ENCODE data around the gene DUSP5. TPM values are rescaled to one million over a fixed set of nuclear protein-coding genes. Genes with fewer than 3 reads are reported as not detected.

The DUSP5 gene
- total and polyA plus RNA-seq, 10 of the 15 experiments (the other 5 are each of a cell fraction or from before 2014, with no cell fraction given) = 2.1 to 95.9 (median 23.4) TPM

DNA sequence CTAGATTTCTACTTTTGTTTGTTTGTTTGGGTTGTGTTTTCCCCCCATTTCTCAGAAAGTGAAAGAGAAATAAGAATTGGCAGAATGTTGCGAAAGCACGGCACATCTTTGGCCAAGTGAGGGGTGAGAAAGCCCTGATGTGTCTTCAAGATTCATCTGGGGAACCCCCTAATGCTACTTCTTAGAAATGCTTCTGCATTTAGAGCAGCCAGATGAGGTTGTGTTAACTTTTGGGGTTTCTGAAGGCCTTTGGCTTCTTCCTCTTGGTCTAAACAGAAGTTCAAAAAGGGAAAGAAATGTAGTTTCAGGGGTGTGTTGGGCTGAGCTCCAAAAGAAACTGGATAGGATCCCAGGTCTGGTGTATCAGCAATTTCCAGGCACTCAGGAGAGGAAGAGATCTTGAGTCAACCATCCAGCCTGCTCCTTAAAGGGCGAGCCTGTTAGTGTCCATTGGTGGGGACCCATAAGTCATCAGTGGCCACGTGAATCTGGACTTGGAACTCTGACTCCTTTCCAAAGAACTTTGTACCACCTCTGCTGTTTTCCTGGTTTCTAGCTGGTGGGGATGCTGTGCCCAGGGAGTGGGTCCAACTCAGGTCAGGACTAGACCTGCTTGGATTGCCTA, 6.5 kb downstream of the DUSP5 start (continued):
- TF ChIP-seq, protein P1, sequence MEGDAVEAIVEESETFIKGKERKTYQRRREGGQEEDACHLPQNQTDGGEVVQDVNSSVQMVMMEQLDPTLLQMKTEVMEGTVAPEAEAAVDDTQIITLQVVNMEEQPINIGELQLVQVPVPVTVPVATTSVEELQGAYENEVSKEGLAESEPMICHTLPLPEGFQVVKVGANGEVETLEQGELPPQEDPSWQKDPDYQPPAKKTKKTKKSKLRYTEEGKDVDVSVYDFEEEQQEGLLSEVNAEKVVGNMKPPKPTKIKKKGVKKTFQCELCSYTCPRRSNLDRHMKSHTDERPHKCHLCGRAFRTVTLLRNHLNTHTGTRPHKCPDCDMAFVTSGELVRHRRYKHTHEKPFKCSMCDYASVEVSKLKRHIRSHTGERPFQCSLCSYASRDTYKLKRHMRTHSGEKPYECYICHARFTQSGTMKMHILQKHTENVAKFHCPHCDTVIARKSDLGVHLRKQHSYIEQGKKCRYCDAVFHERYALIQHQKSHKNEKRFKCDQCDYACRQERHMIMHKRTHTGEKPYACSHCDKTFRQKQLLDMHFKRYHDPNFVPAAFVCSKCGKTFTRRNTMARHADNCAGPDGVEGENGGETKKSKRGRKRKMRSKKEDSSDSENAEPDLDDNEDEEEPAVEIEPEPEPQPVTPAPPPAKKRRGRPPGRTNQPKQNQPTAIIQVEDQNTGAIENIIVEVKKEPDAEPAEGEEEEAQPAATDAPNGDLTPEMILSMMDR (IDR thresholded peaks at IDR 0.05 in 2 of 3, conservative IDR thresholded peaks at IDR 0.05 in 1 of 3; ENCODE audit: control insufficient read depth in 2 of 3, extremely low read depth in 1 of 3, insufficient read depth in 1 of 3, low read depth in 3 of 3, low read length in 3 of 3) = no peak
- TF ChIP-seq ATF7 (IDR thresholded peaks at IDR 0.05; ENCODE audit: low read depth) (peak; percentile 82), CHD1 (IDR thresholded peaks at IDR 0.05; ENCODE audit: low read depth, low read length) (no peak), ZNF274 (IDR thresholded peaks at IDR 0.05; ENCODE audit: insufficient read depth, insufficient read length) (no peak), WRNIP1 (IDR thresholded peaks at IDR 0.05; ENCODE audit: borderline replicate concordance, low read depth, low read length) (0 out of 2 replicates have a peak, but pooled peaks have one; percentile 53), ASH2L (IDR thresholded peaks at IDR 0.05; ENCODE audit: borderline replicate concordance, low read depth) (0 out of 2 replicates have a peak, but pooled peaks have one; percentile 44), HCFC1 (IDR thresholded peaks at IDR 0.05; ENCODE audit: low read length) (no peak), SP1 (IDR thresholded peaks at IDR 0.05; ENCODE audit: low read depth, low read length) (no peak), KLF5 (IDR thresholded peaks at IDR 0.05; ENCODE audit: partially characterized antibody) (no peak), ZSCAN29 (IDR thresholded peaks at IDR 0.05) (no peak), CEBPB (IDR thresholded peaks at IDR 0.05; ENCODE audit: borderline replicate concordance in 1 of 2, low read depth in 2 of 2, low read length in 2 of 2) (peak in 1 of 2 experiments; percentile 94; a peak in 2 of 4 replicates), SIN3A (IDR thresholded peaks at IDR 0.05; ENCODE audit: low read depth, low read length) (no peak)
- TF ChIP-seq, protein P2, sequence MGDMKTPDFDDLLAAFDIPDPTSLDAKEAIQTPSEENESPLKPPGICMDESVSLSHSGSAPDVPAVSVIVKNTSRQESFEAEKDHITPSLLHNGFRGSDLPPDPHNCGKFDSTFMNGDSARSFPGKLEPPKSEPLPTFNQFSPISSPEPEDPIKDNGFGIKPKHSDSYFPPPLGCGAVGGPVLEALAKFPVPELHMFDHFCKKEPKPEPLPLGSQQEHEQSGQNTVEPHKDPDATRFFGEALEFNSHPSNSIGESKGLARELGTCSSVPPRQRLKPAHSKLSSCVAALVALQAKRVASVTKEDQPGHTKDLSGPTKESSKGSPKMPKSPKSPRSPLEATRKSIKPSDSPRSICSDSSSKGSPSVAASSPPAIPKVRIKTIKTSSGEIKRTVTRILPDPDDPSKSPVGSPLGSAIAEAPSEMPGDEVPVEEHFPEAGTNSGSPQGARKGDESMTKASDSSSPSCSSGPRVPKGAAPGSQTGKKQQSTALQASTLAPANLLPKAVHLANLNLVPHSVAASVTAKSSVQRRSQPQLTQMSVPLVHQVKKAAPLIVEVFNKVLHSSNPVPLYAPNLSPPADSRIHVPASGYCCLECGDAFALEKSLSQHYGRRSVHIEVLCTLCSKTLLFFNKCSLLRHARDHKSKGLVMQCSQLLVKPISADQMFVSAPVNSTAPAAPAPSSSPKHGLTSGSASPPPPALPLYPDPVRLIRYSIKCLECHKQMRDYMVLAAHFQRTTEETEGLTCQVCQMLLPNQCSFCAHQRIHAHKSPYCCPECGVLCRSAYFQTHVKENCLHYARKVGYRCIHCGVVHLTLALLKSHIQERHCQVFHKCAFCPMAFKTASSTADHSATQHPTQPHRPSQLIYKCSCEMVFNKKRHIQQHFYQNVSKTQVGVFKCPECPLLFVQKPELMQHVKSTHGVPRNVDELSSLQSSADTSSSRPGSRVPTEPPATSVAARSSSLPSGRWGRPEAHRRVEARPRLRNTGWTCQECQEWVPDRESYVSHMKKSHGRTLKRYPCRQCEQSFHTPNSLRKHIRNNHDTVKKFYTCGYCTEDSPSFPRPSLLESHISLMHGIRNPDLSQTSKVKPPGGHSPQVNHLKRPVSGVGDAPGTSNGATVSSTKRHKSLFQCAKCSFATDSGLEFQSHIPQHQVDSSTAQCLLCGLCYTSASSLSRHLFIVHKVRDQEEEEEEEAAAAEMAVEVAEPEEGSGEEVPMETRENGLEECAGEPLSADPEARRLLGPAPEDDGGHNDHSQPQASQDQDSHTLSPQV (IDR thresholded peaks at IDR 0.05) = no peak
- TF ChIP-seq, protein P3, sequence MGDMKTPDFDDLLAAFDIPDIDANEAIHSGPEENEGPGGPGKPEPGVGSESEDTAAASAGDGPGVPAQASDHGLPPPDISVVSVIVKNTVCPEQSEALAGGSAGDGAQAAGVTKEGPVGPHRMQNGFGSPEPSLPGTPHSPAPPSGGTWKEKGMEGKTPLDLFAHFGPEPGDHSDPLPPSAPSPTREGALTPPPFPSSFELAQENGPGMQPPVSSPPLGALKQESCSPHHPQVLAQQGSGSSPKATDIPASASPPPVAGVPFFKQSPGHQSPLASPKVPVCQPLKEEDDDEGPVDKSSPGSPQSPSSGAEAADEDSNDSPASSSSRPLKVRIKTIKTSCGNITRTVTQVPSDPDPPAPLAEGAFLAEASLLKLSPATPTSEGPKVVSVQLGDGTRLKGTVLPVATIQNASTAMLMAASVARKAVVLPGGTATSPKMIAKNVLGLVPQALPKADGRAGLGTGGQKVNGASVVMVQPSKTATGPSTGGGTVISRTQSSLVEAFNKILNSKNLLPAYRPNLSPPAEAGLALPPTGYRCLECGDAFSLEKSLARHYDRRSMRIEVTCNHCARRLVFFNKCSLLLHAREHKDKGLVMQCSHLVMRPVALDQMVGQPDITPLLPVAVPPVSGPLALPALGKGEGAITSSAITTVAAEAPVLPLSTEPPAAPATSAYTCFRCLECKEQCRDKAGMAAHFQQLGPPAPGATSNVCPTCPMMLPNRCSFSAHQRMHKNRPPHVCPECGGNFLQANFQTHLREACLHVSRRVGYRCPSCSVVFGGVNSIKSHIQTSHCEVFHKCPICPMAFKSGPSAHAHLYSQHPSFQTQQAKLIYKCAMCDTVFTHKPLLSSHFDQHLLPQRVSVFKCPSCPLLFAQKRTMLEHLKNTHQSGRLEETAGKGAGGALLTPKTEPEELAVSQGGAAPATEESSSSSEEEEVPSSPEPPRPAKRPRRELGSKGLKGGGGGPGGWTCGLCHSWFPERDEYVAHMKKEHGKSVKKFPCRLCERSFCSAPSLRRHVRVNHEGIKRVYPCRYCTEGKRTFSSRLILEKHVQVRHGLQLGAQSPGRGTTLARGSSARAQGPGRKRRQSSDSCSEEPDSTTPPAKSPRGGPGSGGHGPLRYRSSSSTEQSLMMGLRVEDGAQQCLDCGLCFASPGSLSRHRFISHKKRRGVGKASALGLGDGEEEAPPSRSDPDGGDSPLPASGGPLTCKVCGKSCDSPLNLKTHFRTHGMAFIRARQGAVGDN (IDR thresholded peaks at IDR 0.05) = peak; percentile 60; the same call in 1 of the 2 replicates
- TF ChIP-seq, protein P4, sequence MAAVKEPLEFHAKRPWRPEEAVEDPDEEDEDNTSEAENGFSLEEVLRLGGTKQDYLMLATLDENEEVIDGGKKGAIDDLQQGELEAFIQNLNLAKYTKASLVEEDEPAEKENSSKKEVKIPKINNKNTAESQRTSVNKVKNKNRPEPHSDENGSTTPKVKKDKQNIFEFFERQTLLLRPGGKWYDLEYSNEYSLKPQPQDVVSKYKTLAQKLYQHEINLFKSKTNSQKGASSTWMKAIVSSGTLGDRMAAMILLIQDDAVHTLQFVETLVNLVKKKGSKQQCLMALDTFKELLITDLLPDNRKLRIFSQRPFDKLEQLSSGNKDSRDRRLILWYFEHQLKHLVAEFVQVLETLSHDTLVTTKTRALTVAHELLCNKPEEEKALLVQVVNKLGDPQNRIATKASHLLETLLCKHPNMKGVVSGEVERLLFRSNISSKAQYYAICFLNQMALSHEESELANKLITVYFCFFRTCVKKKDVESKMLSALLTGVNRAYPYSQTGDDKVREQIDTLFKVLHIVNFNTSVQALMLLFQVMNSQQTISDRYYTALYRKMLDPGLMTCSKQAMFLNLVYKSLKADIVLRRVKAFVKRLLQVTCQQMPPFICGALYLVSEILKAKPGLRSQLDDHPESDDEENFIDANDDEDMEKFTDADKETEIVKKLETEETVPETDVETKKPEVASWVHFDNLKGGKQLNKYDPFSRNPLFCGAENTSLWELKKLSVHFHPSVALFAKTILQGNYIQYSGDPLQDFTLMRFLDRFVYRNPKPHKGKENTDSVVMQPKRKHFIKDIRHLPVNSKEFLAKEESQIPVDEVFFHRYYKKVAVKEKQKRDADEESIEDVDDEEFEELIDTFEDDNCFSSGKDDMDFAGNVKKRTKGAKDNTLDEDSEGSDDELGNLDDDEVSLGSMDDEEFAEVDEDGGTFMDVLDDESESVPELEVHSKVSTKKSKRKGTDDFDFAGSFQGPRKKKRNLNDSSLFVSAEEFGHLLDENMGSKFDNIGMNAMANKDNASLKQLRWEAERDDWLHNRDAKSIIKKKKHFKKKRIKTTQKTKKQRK (IDR thresholded peaks at IDR 0.05; ENCODE audit: low read depth, low read length) = no peak
